UCSD-AML1 (cell line): ENCODE results near the gene COL9A3.
"Not testable (repeated sequence)": the region's sequence is repeated elsewhere in the genome, so short reads cannot be mapped to it uniquely, and the experiment has no call there.

ENCODE experiments used
- DNase-seq: peaks from one replicate; lab custom pipeline; 2025; ENCODE audit not compliant: unreplicated experiment; lab: John Stamatoyannopoulos, UW

Gene COL9A3

GRCh38 chr20:62832951-62833391, 16.1 kb downstream of the COL9A3 start:
- DNase-seq: no peak

- DNase-seq: no peak
These were observed 18.3 kb downstream of the COL9A3 start for GRCh38 chr20:62834967-62835730.

GRCh38 chr20:62835931-62836861, 19.3 kb downstream of the COL9A3 start:
- no peak for DNase-seq

- DNase-seq: no peak
These were observed 20.2 kb downstream of the COL9A3 start for GRCh38 chr20:62836967-62837490.

- DNase-seq: no peak
These were observed 20.9 kb downstream of the COL9A3 start for GRCh38 chr20:62837790-62838127.

- DNase-seq: no peak
These were observed 21.5 kb downstream of the COL9A3 start for GRCh38 chr20:62838128-62838891.

GRCh38 chr20:62839261-62839660, 22.4 kb downstream of the COL9A3 start:
- no peak for DNase-seq

- DNase-seq: no peak
These were observed 23.0 kb downstream of the COL9A3 start for GRCh38 chr20:62839816-62840215.

- no peak for DNase-seq
These were observed 23.7 kb downstream of the COL9A3 start for GRCh38 chr20:62840244-62841197.

GRCh38 chr20:62841705-62842212, 24.9 kb downstream of the COL9A3 start:
- no peak for DNase-seq

- no peak for DNase-seq
These were observed 26.8 kb downstream of the COL9A3 start for GRCh38 chr20:62843656-62844055.

- DNase-seq: no peak
These were observed 27.3 kb downstream of the COL9A3 start for GRCh38 chr20:62844182-62844581.

- no peak for DNase-seq
These were observed 28.7 kb downstream of the COL9A3 start for GRCh38 chr20:62845416-62846160.

- DNase-seq: no peak
These were observed 29.5 kb downstream of the COL9A3 start for GRCh38 chr20:62846166-62846890.

GRCh38 chr20:62848917-62849316, 32.1 kb downstream of the COL9A3 start:
- not testable (repeated sequence) for DNase-seq

GRCh38 chr20:62849431-62849830, 32.6 kb downstream of the COL9A3 start:
- no peak for DNase-seq

GRCh38 chr20:62850333-62850974, 33.6 kb downstream of the COL9A3 start:
- no peak for DNase-seq

GRCh38 chr20:62852196-62852595, 35.3 kb downstream of the COL9A3 start:
- no peak for DNase-seq
